GM12891 (cell line): ENCODE results near the gene SEMA4D.

Experiments
- PAX5 ChIP-seq: IDR thresholded peaks from 2 replicates; pipeline ENCODE4 v1.6.1; 2011; ENCODE audit warnings: low read length, moderate library complexity, mild to moderate bottlenecking; ENCODE audit not compliant: insufficient read depth, severe bottlenecking
- POLR2A ChIP-seq: IDR thresholded peaks from 2 replicates; pipeline ENCODE4 v1.6.1; 2011; ENCODE audit warnings: low read depth, low read length, control low read depth
- POLR2AphosphoS5 ChIP-seq: IDR thresholded peaks from 2 replicates; pipeline ENCODE4 v1.6.1; 2011; ENCODE audit warnings: low read depth, low read length, control low read depth
- POU2F2 ChIP-seq: IDR thresholded peaks from 2 replicates; pipeline ENCODE4 v1.6.1; 2011; ENCODE audit warnings: low read depth, mild to moderate bottlenecking, control low read depth, low read length, moderate library complexity
- SPI1 ChIP-seq: IDR thresholded peaks from 2 replicates; pipeline ENCODE4 v1.6.1; 2011; ENCODE audit warnings: low read depth, low read length, control low read depth
- TAF1 ChIP-seq: IDR thresholded peaks from 2 replicates; pipeline ENCODE4 v1.6.1; 2011; ENCODE audit warnings: low read depth, low read length, control low read depth

DNA sequence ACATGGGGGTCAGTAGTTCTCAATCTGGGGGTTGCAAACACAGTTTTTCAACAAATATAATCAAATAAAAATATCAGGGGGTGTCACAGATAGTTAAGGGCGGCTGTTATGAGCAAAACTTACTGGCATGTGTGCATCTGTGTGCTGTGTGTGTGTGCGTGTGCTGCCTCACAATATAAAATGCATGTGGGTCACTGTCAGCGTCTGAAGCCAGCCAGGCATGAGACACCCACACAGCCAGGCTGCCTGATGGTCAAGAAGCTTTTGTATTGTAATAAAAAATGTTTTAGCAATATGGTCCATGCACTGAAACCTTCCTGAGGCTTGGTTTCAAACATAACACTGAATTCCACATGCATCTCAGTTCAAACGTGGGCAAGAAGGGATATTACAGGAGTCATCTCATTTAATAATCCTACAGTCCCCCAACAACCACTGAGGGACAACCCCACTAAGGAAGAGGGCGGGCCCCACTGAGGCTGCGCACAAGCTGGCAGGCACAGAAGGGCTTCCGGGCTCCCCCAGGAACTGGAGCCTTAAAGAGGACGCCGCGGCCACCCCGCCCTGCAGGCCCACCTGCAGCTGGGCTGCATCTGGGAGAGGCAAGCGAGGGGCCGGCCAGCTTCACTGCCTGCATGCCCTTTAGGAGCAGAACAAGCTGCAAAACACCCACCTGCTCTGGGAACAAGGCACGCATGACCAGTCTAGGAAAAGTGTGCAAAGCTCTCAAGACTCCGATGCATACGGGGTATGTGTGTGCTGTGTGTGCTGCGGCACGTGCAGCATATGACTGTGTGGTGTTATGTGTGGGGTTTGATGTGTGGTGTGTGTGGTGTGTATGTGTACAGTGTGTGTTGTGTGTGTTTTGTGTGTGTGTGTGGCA lies 14.1 kb downstream of the SEMA4D start:
- TF ChIP-seq POLR2A (0 out of 2 replicates have a peak, but pooled peaks have one; percentile 27), PAX5 (peak; percentile 53), POLR2AphosphoS5 (peak; percentile 24; the same call in 1 of the 2 replicates), TAF1 (no peak), POU2F2 (peak; percentile 51; the same call in 1 of the 2 replicates), SPI1 (0 out of 2 replicates have a peak, but pooled peaks have one; percentile 9)
